Ovary (tissue), 9 donors: ENCODE measurements around the gene PLCB4. TPM values are rescaled to one million over a fixed set of nuclear protein-coding genes. Genes with fewer than 3 reads are reported as not detected.

Experiments used
- DNase-seq, 5 donors: peaks; one replicate each; pipeline ENCODE4 v3.0.0-alpha.2; 2019 to 2020
- H3K27ac ChIP-seq, 2 donors: fragments of 200-600 bp; one replicate each; pipeline versions ENCODE4 v1.5.1 to v1.8.0; 2019 to 2022
- H3K27me3 ChIP-seq: fragments of 200-600 bp; one replicate; pipeline ENCODE4 v1.8.0; 2022
- H3K36me3 ChIP-seq: fragments of 200-600 bp; sonication (generic); one replicate; pipeline ENCODE4 v1.5.1; 2019
- H3K4me1 ChIP-seq: one replicate; pipeline ENCODE4 v1.8.1; 2013; ENCODE audit warnings: mild to moderate bottlenecking, moderate library complexity; ENCODE audit not compliant: insufficient read depth
- H3K4me3 ChIP-seq: fragments of 200-600 bp; sonication (generic); one replicate; pipeline ENCODE4 v1.5.1; 2017
- H3K9me3 ChIP-seq, 2 donors: fragments of 200-600 bp in 1 of 2; sonication (generic) in 1 of 2; one replicate each; pipeline versions ENCODE4 v1.5.1 to v1.8.1; 2013 to 2019; ENCODE audit warnings: mild to moderate bottlenecking in 1 of 2, moderate library complexity in 1 of 2
- EP300 ChIP-seq: sonication (generic); formaldehyde crosslinking; IDR thresholded peaks from one replicate; pipeline ENCODE4 v1.6.1; 2017; ENCODE audit warnings: antibody characterized with exemption
- POLR2A ChIP-seq: fragments of 450-650 bp; IDR thresholded peaks from one replicate; pipeline ENCODE4 v1.6.1; 2017; ENCODE audit warnings: antibody characterized with exemption, mild to moderate bottlenecking, moderate library complexity
- WGBS, 3 donors: extraction: QIAGEN DNeasy Blood & Tissue Kit in 1 of 3; methylation state at CpG; one replicate each; pipeline versions ENCODE4 v1.1.5 to v1.1.7; 2013 to 2017; 5-methylcytosine and 5-hydroxymethylcytosine counted together
- intact Hi-C, 4 donors: fragments of 100-400 bp; cut with DNase I; formaldehyde crosslinking; loops; one replicate each; pipeline versions ENCODE4 v1.11.0 to v1.15.1; 2022 to 2023
- polyA plus RNA-seq, 2 donors: library from polyadenylated mRNA; stranded (reverse); fragments of 200-250 nt in 1 of 2; fragments of 350-450 nt in 1 of 2; fragmentation: Illumina TruSeq in 1 of 2; extraction: RNeasy Lipid Tissue Mini Kit (QIAGEN cat#74804) in 1 of 2; gene quantifications; one replicate each; pipeline ENCODE4 v1.2.3, GENCODE V29; 2013 to 2014
- total RNA-seq, 7 donors: library from RNA; depleted of rRNA in 2 of 7; stranded (reverse); fragments of >200 nt in 2 of 7; fragmentation: NEBNext Ultra II Directional in 3 of 7; extraction: Animal tissue kit (Norgen Biotek cat#: 25700) in 3 of 7; gene quantifications; one replicate each; pipeline versions ENCODE4 v1.1.0 to v1.2.4, GENCODE V29; 2016 to 2023
- TF ChIP-seq, protein P1 (sequence below), 3 donors: fragments of 450-650 bp in 2 of 3; fragments of 200-600 bp in 1 of 3; IDR thresholded peaks; one replicate each; pipeline versions ENCODE4 v1.5.1 to v1.8.0; 2016 to 2022; ENCODE audit warnings: antibody characterized with exemption in 3 of 3, mild to moderate bottlenecking in 1 of 3
- donor health status: DM: no; HTN: no; CAD: no; lungs with moderate emphysema.
- donor health status: DM: no; HTN: no; CAD: no.
- donor health status: Bipolar disorder and iron deficiency.
- donor health status: DM: yes; HTN: yes; CAD: no.
- donor health status: DM: no; HTN: no; CAD: no.
- donor health status: DM: yes; HTN: yes; CAD: no.

Gene PLCB4
- total and polyA plus RNA-seq, 9 donors, result 2.8 to 11.8 (median 5.6) TPM

DNA sequence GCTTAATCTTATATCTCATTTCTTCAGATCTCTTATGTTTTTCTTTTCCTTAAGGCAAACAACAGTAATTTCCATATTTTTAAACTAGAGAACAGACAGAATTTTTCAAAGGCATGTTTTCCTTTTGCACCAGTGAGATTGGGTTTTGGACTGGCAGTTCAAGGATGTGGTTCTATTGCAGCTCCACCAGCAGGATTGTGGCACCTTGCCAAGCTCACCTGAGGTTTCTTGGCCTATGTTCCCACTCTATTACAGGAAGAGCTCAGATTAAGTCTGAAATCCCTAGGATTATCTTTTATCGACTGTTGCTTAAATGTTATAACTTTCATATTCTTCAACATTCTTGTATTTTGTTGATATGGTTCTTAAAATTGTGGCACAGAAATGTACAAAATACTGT, 218.9 kb downstream of the PLCB4 start:
- H3K36me3 ChIP-seq, result no peaks in the 10 kb centered on the region
- no peak for DNase-seq
- 73 to 81% (median 80%) methylated on average over 1 of the region's 1 CpG for WGBS, 3 donors
- TF ChIP-seq, protein P1, sequence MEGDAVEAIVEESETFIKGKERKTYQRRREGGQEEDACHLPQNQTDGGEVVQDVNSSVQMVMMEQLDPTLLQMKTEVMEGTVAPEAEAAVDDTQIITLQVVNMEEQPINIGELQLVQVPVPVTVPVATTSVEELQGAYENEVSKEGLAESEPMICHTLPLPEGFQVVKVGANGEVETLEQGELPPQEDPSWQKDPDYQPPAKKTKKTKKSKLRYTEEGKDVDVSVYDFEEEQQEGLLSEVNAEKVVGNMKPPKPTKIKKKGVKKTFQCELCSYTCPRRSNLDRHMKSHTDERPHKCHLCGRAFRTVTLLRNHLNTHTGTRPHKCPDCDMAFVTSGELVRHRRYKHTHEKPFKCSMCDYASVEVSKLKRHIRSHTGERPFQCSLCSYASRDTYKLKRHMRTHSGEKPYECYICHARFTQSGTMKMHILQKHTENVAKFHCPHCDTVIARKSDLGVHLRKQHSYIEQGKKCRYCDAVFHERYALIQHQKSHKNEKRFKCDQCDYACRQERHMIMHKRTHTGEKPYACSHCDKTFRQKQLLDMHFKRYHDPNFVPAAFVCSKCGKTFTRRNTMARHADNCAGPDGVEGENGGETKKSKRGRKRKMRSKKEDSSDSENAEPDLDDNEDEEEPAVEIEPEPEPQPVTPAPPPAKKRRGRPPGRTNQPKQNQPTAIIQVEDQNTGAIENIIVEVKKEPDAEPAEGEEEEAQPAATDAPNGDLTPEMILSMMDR (IDR thresholded peaks at IDR 0.05), result no peak
- TF ChIP-seq EP300, result no peak
- TF ChIP-seq POLR2A, result no peak
- intact Hi-C loops, result no loop called here
- H3K27ac ChIP-seq, result no peak overlapping the region
- H3K27me3 ChIP-seq, result no peaks in the 10 kb centered on the region
- H3K4me1 ChIP-seq, result no peaks in the 10 kb centered on the region
- H3K4me3 ChIP-seq, result no peak overlapping the region
- H3K9me3 ChIP-seq, result no peaks in the 10 kb centered on the region

DNA sequence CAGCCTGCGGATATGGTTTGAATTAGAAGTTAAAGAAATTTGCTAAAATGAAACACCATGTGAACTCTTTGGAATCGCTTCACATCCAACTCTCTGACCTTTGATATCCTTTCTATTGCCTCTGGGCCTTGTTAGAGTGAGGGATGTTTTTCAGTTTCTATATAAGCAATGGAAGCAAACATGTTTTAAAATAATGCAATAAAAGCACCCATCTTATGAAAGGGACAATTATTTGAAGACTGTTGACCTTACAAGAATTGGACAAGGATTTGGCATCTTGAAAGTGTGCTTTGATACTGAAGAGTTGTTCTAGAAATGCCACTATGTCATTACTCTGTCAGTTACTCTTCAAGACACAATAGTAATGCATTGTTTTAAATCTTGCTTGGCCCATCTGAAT, 221.4 kb downstream of the PLCB4 start:
- H3K4me3 ChIP-seq, result no peak overlapping the region
- no peaks in the 10 kb centered on the region for H3K27me3 ChIP-seq
- TF ChIP-seq EP300, result no peak
- TF ChIP-seq, protein P1 (IDR thresholded peaks at IDR 0.05), result no peak
- no peak for TF ChIP-seq POLR2A
- no peak for DNase-seq
- no peak overlapping the region for H3K27ac ChIP-seq
- WGBS, 3 donors, result 95 to 99% (median 99%) methylated on average over 2 of the region's 2 CpGs
- no peaks in the 10 kb centered on the region for H3K36me3 ChIP-seq
- no peaks in the 10 kb centered on the region for H3K4me1 ChIP-seq
- intact Hi-C loops, result no loop called here
- H3K9me3 ChIP-seq, result no peaks in the 10 kb centered on the region

DNA sequence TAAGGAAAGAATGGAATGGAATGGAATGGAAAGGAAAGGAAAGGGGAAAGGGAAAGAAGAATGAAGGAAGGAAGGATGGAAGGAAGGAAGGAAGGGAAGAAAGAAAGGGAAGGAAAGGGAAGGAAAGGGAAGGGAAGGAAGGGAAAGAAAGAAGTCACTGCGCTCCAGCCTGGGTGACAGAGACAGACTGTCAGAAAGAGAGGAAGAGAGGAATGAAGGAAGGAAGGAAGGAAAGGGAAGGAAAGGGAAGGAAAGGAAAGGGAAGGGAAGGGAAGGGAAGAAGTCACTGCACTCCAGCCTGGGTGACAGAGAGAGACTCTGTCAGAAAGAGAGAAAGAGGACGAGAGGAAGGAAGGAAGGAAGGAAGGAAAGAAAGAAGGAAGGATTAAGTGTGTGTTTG, 224.3 kb downstream of the PLCB4 start:
- intact Hi-C loops, result no loop called here
- Histone ChIP-seq H3K4me1 (no peaks in the 10 kb centered on the region), H3K4me3 (no peak overlapping the region), H3K36me3 (no peaks in the 10 kb centered on the region), H3K27me3 (no peaks in the 10 kb centered on the region), H3K27ac (no peak overlapping the region), H3K9me3 (no peaks in the 10 kb centered on the region)
- TF ChIP-seq POLR2A (no peak), EP300 (no peak)
- TF ChIP-seq, protein P1 (IDR thresholded peaks at IDR 0.05), result no peak
- 84 to 94% (median 89%) methylated on average over 2 of the region's 2 CpGs for WGBS, 3 donors
- DNase-seq, result no peak

DNA sequence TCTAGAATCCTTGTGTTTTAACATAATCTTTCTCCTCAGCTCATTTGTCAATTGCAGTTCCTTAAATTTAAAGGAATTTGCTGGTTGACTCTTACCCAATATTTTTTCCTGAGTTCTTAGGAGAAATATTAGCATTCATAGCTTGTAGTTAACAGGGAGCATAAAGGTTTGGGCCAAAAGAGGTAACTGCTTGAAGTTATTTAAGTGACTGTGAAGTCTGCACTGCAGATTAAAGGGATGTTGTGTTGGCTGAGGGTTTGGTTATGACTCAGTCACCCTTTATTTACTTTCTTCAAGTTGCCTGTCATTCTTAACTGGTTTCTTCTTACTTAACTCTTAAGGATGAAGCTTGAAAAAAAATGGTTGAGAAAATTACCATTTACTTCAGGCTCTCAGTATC, 225.2 kb downstream of the PLCB4 start:
- H3K4me1 ChIP-seq, result no peaks in the 10 kb centered on the region
- H3K27me3 ChIP-seq, result no peaks in the 10 kb centered on the region
- no peak for DNase-seq
- H3K27ac ChIP-seq, result no peak overlapping the region
- TF ChIP-seq EP300, result no peak
- no peaks in the 10 kb centered on the region for H3K9me3 ChIP-seq
- H3K36me3 ChIP-seq, result no peaks in the 10 kb centered on the region
- no peak overlapping the region for H3K4me3 ChIP-seq
- intact Hi-C loops, result no loop called here

DNA sequence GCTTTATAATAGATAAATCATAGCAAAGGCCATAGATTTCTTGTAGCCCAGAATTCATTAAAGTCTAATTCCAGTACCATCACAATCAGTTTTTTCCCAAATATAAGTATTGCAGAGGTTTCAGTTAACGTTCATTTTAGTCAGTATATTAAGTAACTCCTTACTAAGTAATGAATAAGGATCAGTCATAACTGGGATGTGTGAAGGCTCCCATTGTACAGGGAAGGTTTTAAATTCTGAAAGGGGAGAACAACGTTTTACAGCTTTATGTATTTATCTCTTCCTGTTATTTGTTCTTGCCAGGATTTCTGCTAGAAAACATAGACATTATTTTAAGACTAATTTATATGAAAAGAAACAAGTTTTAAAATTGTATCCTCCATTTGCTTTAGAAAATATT, 230.0 kb downstream of the PLCB4 start:
- Histone ChIP-seq H3K27ac (no peak overlapping the region), H3K4me1 (no peaks in the 10 kb centered on the region), H3K36me3 (no peaks in the 10 kb centered on the region), H3K4me3 (no peak overlapping the region), H3K9me3 (no peaks in the 10 kb centered on the region), H3K27me3 (no peaks in the 10 kb centered on the region)
- 48 to 56% (median 51%) methylated on average over 2 of the region's 2 CpGs for WGBS, 3 donors
- no peak for DNase-seq
- TF ChIP-seq, protein P1 (IDR thresholded peaks at IDR 0.05), result no peak
- TF ChIP-seq EP300 (no peak), POLR2A (no peak)
- intact Hi-C loops, result no loop called here
